ENCODE measurements around the gene CCL20.

- TF ChIP-seq ZNF214 (tag by site-specific recombination; IDR thresholded peaks at IDR 0.05; ENCODE audit: borderline replicate concordance), result no peak
- TF ChIP-seq ZNF626 (tag by site-specific recombination; IDR thresholded peaks at IDR 0.05), result no peak
These were observed 39.6 kb downstream of the CCL20 start for GRCh38 chr2:227853204-227853629.
